Mucosa of rectum (tissue), 2 donors: ENCODE results near the gene DGCR8.

Source experiments
- H3K27ac ChIP-seq, 2 donors: one replicate each; pipeline ENCODE4 v1.7.0; 2013; ENCODE audit warnings: inconsistent platforms in 2 of 2, low read depth in 2 of 2, low read length in 2 of 2
- H3K27me3 ChIP-seq, 2 donors: one replicate each; pipeline ENCODE4 v1.7.0; 2013; ENCODE audit warnings: low read length in 2 of 2; ENCODE audit not compliant: control insufficient read depth in 2 of 2, insufficient read depth in 2 of 2
- H3K36me3 ChIP-seq, 2 donors: one replicate each; pipeline ENCODE4 v1.7.0; 2013; ENCODE audit warnings: low read length in 2 of 2; ENCODE audit not compliant: control insufficient read depth in 2 of 2, insufficient read depth in 2 of 2
- H3K4me1 ChIP-seq, 2 donors: one replicate each; pipeline ENCODE4 v1.7.0; 2013; ENCODE audit warnings: low read length in 2 of 2, mild to moderate bottlenecking in 1 of 2; ENCODE audit not compliant: control insufficient read depth in 2 of 2, insufficient read depth in 2 of 2
- H3K4me3 ChIP-seq, 2 donors: one replicate each; pipeline ENCODE4 v1.7.0; 2013; ENCODE audit warnings: low read length in 2 of 2
- H3K9ac ChIP-seq, 2 donors: one replicate each; pipeline ENCODE4 v1.7.0; 2013; ENCODE audit warnings: low read length in 2 of 2, low read depth in 1 of 2, mild to moderate bottlenecking in 1 of 2
- H3K9me3 ChIP-seq, 2 donors: one replicate each; pipeline ENCODE4 v1.7.0; 2013; ENCODE audit warnings: low read length in 2 of 2; ENCODE audit not compliant: control insufficient read depth in 2 of 2
- donor health status: healthy.
- donor health status: Normal muscosa, but diverticular disease.

Gene DGCR8

GRCh38 chr22:20084547-20085413, 4.7 kb downstream of the DGCR8 start:
- H3K4me3 ChIP-seq: no peak overlapping the region
- H3K27ac ChIP-seq: no peak overlapping the region
- peaks cover 40 to 44% of the 10 kb centered on the region in 2 donors for H3K36me3 ChIP-seq
- no peaks in the 10 kb centered on the region for H3K9me3 ChIP-seq
- peaks cover 8 to 28% of the 10 kb centered on the region in 2 donors for H3K4me1 ChIP-seq
- no peaks in the 10 kb centered on the region for H3K27me3 ChIP-seq
- H3K9ac ChIP-seq: no peak overlapping the region

GRCh38 chr22:20085651-20086050, 5.6 kb downstream of the DGCR8 start:
- Histone ChIP-seq H3K4me3 (no peak overlapping the region), H3K9ac (no peak overlapping the region), H3K36me3 (peaks cover 49 to 53% of the 10 kb centered on the region in 2 donors), H3K4me1 (peaks cover 8 to 28% of the 10 kb centered on the region in 2 donors), H3K9me3 (no peaks in the 10 kb centered on the region), H3K27ac (no peak overlapping the region), H3K27me3 (no peaks in the 10 kb centered on the region)

GRCh38 chr22:20086101-20086599, 6.1 kb downstream of the DGCR8 start:
- H3K36me3 ChIP-seq: peaks cover 52 to 58% of the 10 kb centered on the region in 2 donors
- H3K27ac ChIP-seq: no peak overlapping the region
- H3K9ac ChIP-seq: no peak overlapping the region
- H3K4me3 ChIP-seq: no peak overlapping the region
- no peaks in the 10 kb centered on the region for H3K27me3 ChIP-seq
- H3K9me3 ChIP-seq: no peaks in the 10 kb centered on the region
- H3K4me1 ChIP-seq: peaks cover 3 to 23% of the 10 kb centered on the region in 2 donors

GRCh38 chr22:20086763-20087162, 6.7 kb downstream of the DGCR8 start:
- H3K9me3 ChIP-seq: no peaks in the 10 kb centered on the region
- H3K4me1 ChIP-seq: peaks cover 0 to 17% of the 10 kb centered on the region in 2 donors
- H3K27ac ChIP-seq: no peak overlapping the region
- peaks cover 59 to 64% of the 10 kb centered on the region in 2 donors for H3K36me3 ChIP-seq
- no peaks in the 10 kb centered on the region for H3K27me3 ChIP-seq
- H3K4me3 ChIP-seq: no peak overlapping the region
- H3K9ac ChIP-seq: no peak overlapping the region

GRCh38 chr22:20087319-20088262, 7.5 kb downstream of the DGCR8 start:
- peaks cover 67 to 72% of the 10 kb centered on the region in 2 donors for H3K36me3 ChIP-seq

GRCh38 chr22:20088263-20088648, 8.2 kb downstream of the DGCR8 start:
- Histone ChIP-seq H3K4me1 (peaks cover 0 to 7% of the 10 kb centered on the region in 2 donors), H3K27ac (no peak overlapping the region), H3K27me3 (no peaks in the 10 kb centered on the region), H3K9ac (no peak overlapping the region), H3K36me3 (peaks cover 69 to 76% of the 10 kb centered on the region in 2 donors), H3K4me3 (no peak overlapping the region), H3K9me3 (no peaks in the 10 kb centered on the region)

More at GRCh38 chr22:20087319-20088262, 7.5 kb downstream of the DGCR8 start:
- Histone ChIP-seq H3K4me3 (no peak overlapping the region), H3K9ac (no peak overlapping the region), H3K9me3 (no peaks in the 10 kb centered on the region), H3K27me3 (no peaks in the 10 kb centered on the region), H3K27ac (no peak overlapping the region), H3K4me1 (peaks cover 0 to 14% of the 10 kb centered on the region in 2 donors)

- Histone ChIP-seq H3K27me3 (no peaks in the 10 kb centered on the region), H3K4me3 (no peak overlapping the region), H3K27ac (no peak overlapping the region), H3K9me3 (no peaks in the 10 kb centered on the region), H3K9ac (no peak overlapping the region), H3K36me3 (peaks cover 81 to 88% of the 10 kb centered on the region in 2 donors), H3K4me1 (peaks cover 0 to 3% of the 10 kb centered on the region in 2 donors)
Measured at GRCh38 chr22:20089226-20089976, 9.4 kb downstream of the DGCR8 start.

GRCh38 chr22:20089977-20090729, 10.1 kb downstream of the DGCR8 start:
- Histone ChIP-seq H3K27ac (no peak overlapping the region), H3K9ac (no peak overlapping the region), H3K36me3 (peaks cover 86 to 95% of the 10 kb centered on the region in 2 donors), H3K4me3 (no peak overlapping the region), H3K9me3 (no peaks in the 10 kb centered on the region), H3K4me1 (no peaks in the 10 kb centered on the region), H3K27me3 (no peaks in the 10 kb centered on the region)

GRCh38 chr22:20090730-20091240, 10.7 kb downstream of the DGCR8 start:
- Histone ChIP-seq H3K27me3 (no peaks in the 10 kb centered on the region), H3K4me1 (no peaks in the 10 kb centered on the region), H3K9me3 (no peaks in the 10 kb centered on the region), H3K9ac (no peak overlapping the region), H3K27ac (no peak overlapping the region), H3K36me3 (peaks cover 90 to 97% of the 10 kb centered on the region in 2 donors), H3K4me3 (no peak overlapping the region)
